Stomach smooth muscle (tissue), 2 donors: ENCODE results near the gene RPS14.

Experiments
- H3K27ac ChIP-seq: one replicate; pipeline ENCODE4 v1.7.0; 2013; ENCODE audit warnings: mild to moderate bottlenecking, low read length, inconsistent platforms
- H3K27me3 ChIP-seq, 2 donors: one replicate each; pipeline ENCODE4 v1.7.0; 2013; ENCODE audit warnings: low read length in 2 of 2; ENCODE audit not compliant: insufficient read depth in 2 of 2, control insufficient read depth in 1 of 2
- H3K36me3 ChIP-seq, 2 donors: one replicate each; pipeline ENCODE4 v1.7.0; 2013; ENCODE audit warnings: low read length in 2 of 2; ENCODE audit not compliant: control insufficient read depth in 2 of 2, insufficient read depth in 2 of 2
- H3K4me1 ChIP-seq: one replicate; pipeline ENCODE4 v1.7.0; 2013; ENCODE audit warnings: low read length; ENCODE audit not compliant: control insufficient read depth, insufficient read depth
- H3K4me3 ChIP-seq, 2 donors: one replicate each; pipeline ENCODE4 v1.7.0; 2013; ENCODE audit warnings: low read length in 2 of 2
- H3K9ac ChIP-seq, 2 donors: one replicate each; pipeline ENCODE4 v1.7.0; 2013; ENCODE audit warnings: low read length in 2 of 2, mild to moderate bottlenecking in 1 of 2
- H3K9me3 ChIP-seq, 2 donors: one replicate each; pipeline ENCODE4 v1.7.0; 2013; ENCODE audit warnings: low read length in 2 of 2; ENCODE audit not compliant: control insufficient read depth in 2 of 2
- donor health status: healthy.
- donor health status: Pancreatic carcinoma.

Gene RPS14

GRCh38 chr5:150446088-150446487 lies 3.5 kb downstream of the RPS14 start:
- Histone ChIP-seq H3K4me1 (peaks cover 45% of the 10 kb centered on the region), H3K27me3 (no peaks in the 10 kb centered on the region), H3K9ac (peak overlapping the region in 1 of 2 donors; percentile 21), H3K4me3 (no peak overlapping the region), H3K9me3 (no peaks in the 10 kb centered on the region), H3K36me3 (peaks cover 39 to 47% of the 10 kb centered on the region in 2 donors), H3K27ac (no peak overlapping the region)

GRCh38 chr5:150444770-150445169 lies 4.8 kb downstream of the RPS14 start:
- Histone ChIP-seq H3K4me1 (peaks cover 45% of the 10 kb centered on the region), H3K27me3 (no peaks in the 10 kb centered on the region), H3K9me3 (no peaks in the 10 kb centered on the region), H3K9ac (no peak overlapping the region), H3K27ac (no peak overlapping the region), H3K4me3 (no peak overlapping the region), H3K36me3 (peaks cover 39 to 48% of the 10 kb centered on the region in 2 donors)

- Histone ChIP-seq H3K27ac (no peak overlapping the region), H3K9ac (peak overlapping the region in 1 of 2 donors; percentile 21), H3K27me3 (no peaks in the 10 kb centered on the region), H3K9me3 (no peaks in the 10 kb centered on the region), H3K36me3 (peaks cover 39 to 48% of the 10 kb centered on the region in 2 donors), H3K4me1 (peaks cover 39% of the 10 kb centered on the region), H3K4me3 (no peak overlapping the region)
These were observed 6.1 kb downstream of the RPS14 start for GRCh38 chr5:150443242-150444075.

GRCh38 chr5:150442699-150443080 lies 6.8 kb downstream of the RPS14 start:
- H3K27ac ChIP-seq = no peak overlapping the region
- no peak overlapping the region for H3K9ac ChIP-seq
- no peaks in the 10 kb centered on the region for H3K9me3 ChIP-seq
- H3K36me3 ChIP-seq = peaks cover 37 to 45% of the 10 kb centered on the region in 2 donors
- no peak overlapping the region for H3K4me3 ChIP-seq
- H3K27me3 ChIP-seq = no peaks in the 10 kb centered on the region
- peaks cover 31% of the 10 kb centered on the region for H3K4me1 ChIP-seq

GRCh38 chr5:150441813-150442698 lies 7.5 kb downstream of the RPS14 start:
- H3K36me3 ChIP-seq = peaks cover 31 to 39% of the 10 kb centered on the region in 2 donors
- no peak overlapping the region for H3K9ac ChIP-seq
- peaks cover 28% of the 10 kb centered on the region for H3K4me1 ChIP-seq
- no peaks in the 10 kb centered on the region for H3K27me3 ChIP-seq
- H3K27ac ChIP-seq = no peak overlapping the region
- H3K9me3 ChIP-seq = no peaks in the 10 kb centered on the region
- no peak overlapping the region for H3K4me3 ChIP-seq

GRCh38 chr5:150440948-150441812 lies 8.4 kb downstream of the RPS14 start:
- Histone ChIP-seq H3K4me3 (no peak overlapping the region), H3K27ac (no peak overlapping the region), H3K36me3 (peaks cover 22 to 30% of the 10 kb centered on the region in 2 donors), H3K27me3 (no peaks in the 10 kb centered on the region), H3K4me1 (peaks cover 27% of the 10 kb centered on the region), H3K9me3 (no peaks in the 10 kb centered on the region), H3K9ac (no peak overlapping the region)

- no peak overlapping the region for H3K27ac ChIP-seq
- H3K9me3 ChIP-seq = no peaks in the 10 kb centered on the region
- H3K27me3 ChIP-seq = no peaks in the 10 kb centered on the region
- peaks cover 19% of the 10 kb centered on the region for H3K4me1 ChIP-seq
- H3K4me3 ChIP-seq = no peak overlapping the region
- peaks cover 8% of the 10 kb centered on the region in 2 donors for H3K36me3 ChIP-seq
- H3K9ac ChIP-seq = no peak overlapping the region
These were observed 10.5 kb downstream of the RPS14 start for GRCh38 chr5:150438873-150439546.

- Histone ChIP-seq H3K9me3 (no peaks in the 10 kb centered on the region), H3K36me3 (peaks cover 0 to 2% of the 10 kb centered on the region in 2 donors), H3K27me3 (no peaks in the 10 kb centered on the region), H3K4me3 (no peak overlapping the region), H3K27ac (no peak overlapping the region), H3K9ac (peak overlapping the region in 1 of 2 donors; percentile 68), H3K4me1 (peaks cover 4% of the 10 kb centered on the region)
These were observed 13.3 kb downstream of the RPS14 start for GRCh38 chr5:150436141-150436680.

- Histone ChIP-seq H3K9ac (no peak overlapping the region), H3K4me1 (peaks cover 4% of the 10 kb centered on the region), H3K36me3 (no peaks in the 10 kb centered on the region), H3K27me3 (no peaks in the 10 kb centered on the region), H3K4me3 (no peak overlapping the region), H3K9me3 (no peaks in the 10 kb centered on the region), H3K27ac (no peak overlapping the region)
These were observed 15.1 kb downstream of the RPS14 start for GRCh38 chr5:150434464-150434863.
